Measurements from ENCODE around the gene ADAMTS15. TPM values are rescaled to one million over a fixed set of nuclear protein-coding genes. Genes with fewer than 3 reads are reported as not detected.

ADAMTS15 gene
- total and polyA plus RNA-seq, 10 of the 15 experiments (the other 5 are each of a cell fraction or from before 2014, with no cell fraction given) = not detected

GRCh38 chr11:130485983-130486382, 37.5 kb downstream of the ADAMTS15 start:
- ATAC-seq (no peak), FAIRE-seq (no peak), DNase-seq (ENCODE audit: low read depth, low spot score) (no peak)
- POLR2A ChIA-PET = no interaction called here
- no peaks in the 10 kb centered on the region for H3K79me2 ChIP-seq (ENCODE audit: control insufficient read depth, insufficient read depth, low read length)
- RAD21 ChIA-PET (ENCODE audit: unreplicated experiment) = no interaction called here
- WGBS (ENCODE audit: insufficient coverage, insufficient replicate concordance, low lambda C conversion rate, missing lambda C conversion rate) = 68% methylated on average over 14 of the region's 14 CpGs
- no peak for TF ChIP-seq PRDM15 (CRISPR knock-in tag; IDR thresholded peaks at IDR 0.05)
- no peak for TF ChIP-seq ASH2L (IDR thresholded peaks at IDR 0.05; ENCODE audit: borderline replicate concordance, low read depth)
- TF ChIP-seq ZNF622 (IDR thresholded peaks at IDR 0.05) = no peak
- TF ChIP-seq SMC3 (IDR thresholded peaks at IDR 0.05; ENCODE audit: borderline replicate concordance, low read length) = no peak
- no peak for TF ChIP-seq E2F8 (IDR thresholded peaks at IDR 0.05; ENCODE audit: low read depth, partially characterized antibody)
- no peak for TF ChIP-seq DPF2 (IDR thresholded peaks at IDR 0.05)
- no peak for TF ChIP-seq TCF7 (IDR thresholded peaks at IDR 0.05; ENCODE audit: borderline replicate concordance)
- no peak for TF ChIP-seq SRF (IDR thresholded peaks at IDR 0.05; ENCODE audit: low read depth in 2 of 2, low read length in 2 of 2)
- no peak for TF ChIP-seq SREBF1 (IDR thresholded peaks at IDR 0.05; ENCODE audit: low read length)
- TF ChIP-seq NFYA (IDR thresholded peaks at IDR 0.05; ENCODE audit: borderline replicate concordance, low read depth, low read length) = no peak
- TF ChIP-seq NKRF (conservative IDR thresholded peaks at IDR 0.05) = no peak
- H3K9ac ChIP-seq (ENCODE audit: control insufficient read depth, insufficient read depth, low read length) = no peak overlapping the region
- CTCF ChIA-PET = no interaction called here
- no peak overlapping the region for H3K4me2 ChIP-seq (ENCODE audit: control insufficient read depth, insufficient read depth)
- no peaks in the 10 kb centered on the region for H3K36me3 ChIP-seq (ENCODE audit: control insufficient read depth in 2 of 2, insufficient read depth in 2 of 2, low read length in 1 of 2)
- H3K27me3 ChIP-seq (replicated peaks in 1 of 2; ENCODE audit: control insufficient read depth in 2 of 2, insufficient read depth in 2 of 2, low read length in 1 of 2) = no peaks in the 10 kb centered on the region; a peak in 2 of 4 replicates
- no peak overlapping the region for H3K27ac ChIP-seq (ENCODE audit: control insufficient read depth, insufficient read depth)
- in situ Hi-C loops (cut with MboI) = no loop called here
- no peaks in the 10 kb centered on the region for H4K20me1 ChIP-seq (ENCODE audit: control insufficient read depth, insufficient read depth)
- H3K4me1 ChIP-seq (ENCODE audit: control insufficient read depth, insufficient read depth, low read length) = no peaks in the 10 kb centered on the region
- BruUV-seq (replicated peaks) = no TSS peak
- SMC1A ChIA-PET (ENCODE audit: uncharacterized antibody, unreplicated experiment) = no interaction called here
- intact Hi-C loops (cut with micrococcal nuclease; ENCODE audit: unreplicated experiment) = no loop called here
- H2AFZ ChIP-seq (ENCODE audit: control insufficient read depth, low read depth, low read length) = no peak overlapping the region
- H3K9me3 ChIP-seq (replicated peaks; ENCODE audit: control insufficient read depth, insufficient read depth, low read length) = no peaks in the 10 kb centered on the region
- H3K4me3 ChIP-seq = no peak overlapping the region
